Measurements from ENCODE around the gene SYT5.
"Not testable (repeated sequence)": the region's sequence is repeated elsewhere in the genome, so short reads cannot be mapped to it uniquely, and the experiment has no call there.

SYT5 gene

DNA sequence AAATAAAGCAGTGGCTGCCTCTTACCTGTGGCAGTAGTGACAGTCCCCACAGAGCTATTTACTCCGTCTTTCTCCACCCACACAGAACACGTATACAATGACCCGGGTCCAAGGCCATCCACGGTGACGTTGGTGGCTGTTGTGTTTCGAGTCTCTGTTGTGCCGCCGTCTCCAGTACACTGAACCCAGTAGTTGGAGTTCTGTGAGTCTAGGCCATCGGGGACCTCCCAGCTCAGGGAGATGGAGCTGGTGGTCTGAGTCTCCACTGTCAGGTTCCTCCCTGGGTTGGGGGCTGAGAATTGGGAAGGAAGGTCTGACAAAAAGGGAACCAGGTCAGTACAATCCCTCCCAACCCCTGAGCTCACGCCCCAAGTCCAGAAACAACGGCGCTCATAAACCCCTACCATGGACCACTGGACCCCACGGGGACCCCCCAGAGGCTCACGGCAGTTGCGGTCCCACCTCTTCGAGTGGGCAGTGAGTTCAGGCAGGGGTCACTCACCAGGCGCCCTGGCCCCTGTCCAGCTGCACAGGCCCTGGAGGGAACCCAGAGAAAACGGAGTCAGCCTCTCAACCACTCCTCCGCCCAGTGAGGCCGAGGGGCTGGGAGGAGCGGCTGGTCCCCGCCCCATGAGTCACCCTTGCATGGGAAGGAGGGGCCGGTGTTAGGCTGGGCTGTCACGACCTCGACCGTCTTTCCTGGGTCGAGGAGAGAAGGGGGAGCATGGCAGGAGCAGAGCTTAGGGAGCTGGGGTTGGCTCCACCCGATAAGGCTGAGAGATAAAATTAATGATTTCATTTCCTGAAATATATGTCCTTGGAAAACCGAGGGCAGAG, 26.8 kb upstream of the SYT5 start:
- no peak for DNase-seq

DNA sequence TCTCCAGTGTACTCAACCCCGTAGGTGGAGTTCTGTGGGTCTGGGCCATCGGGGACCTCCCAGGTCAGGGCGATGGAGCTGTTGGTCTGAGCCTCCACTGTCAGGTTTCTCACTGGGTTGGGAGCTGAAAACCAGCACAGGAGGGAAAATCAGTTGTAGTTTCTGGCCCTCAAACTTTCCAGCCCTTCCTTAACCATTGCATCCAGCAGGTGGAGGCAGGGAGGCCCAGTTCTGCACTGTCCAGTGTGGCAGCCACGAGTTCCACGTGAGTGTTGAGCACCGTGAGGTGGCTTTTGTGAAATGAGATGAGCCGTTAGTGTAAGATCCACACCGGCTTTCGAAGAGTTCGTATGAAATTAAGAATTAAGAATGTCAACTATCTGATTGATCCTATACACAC, 22.1 kb upstream of the SYT5 start:
- DNase-seq, result not testable (repeated sequence)

DNA sequence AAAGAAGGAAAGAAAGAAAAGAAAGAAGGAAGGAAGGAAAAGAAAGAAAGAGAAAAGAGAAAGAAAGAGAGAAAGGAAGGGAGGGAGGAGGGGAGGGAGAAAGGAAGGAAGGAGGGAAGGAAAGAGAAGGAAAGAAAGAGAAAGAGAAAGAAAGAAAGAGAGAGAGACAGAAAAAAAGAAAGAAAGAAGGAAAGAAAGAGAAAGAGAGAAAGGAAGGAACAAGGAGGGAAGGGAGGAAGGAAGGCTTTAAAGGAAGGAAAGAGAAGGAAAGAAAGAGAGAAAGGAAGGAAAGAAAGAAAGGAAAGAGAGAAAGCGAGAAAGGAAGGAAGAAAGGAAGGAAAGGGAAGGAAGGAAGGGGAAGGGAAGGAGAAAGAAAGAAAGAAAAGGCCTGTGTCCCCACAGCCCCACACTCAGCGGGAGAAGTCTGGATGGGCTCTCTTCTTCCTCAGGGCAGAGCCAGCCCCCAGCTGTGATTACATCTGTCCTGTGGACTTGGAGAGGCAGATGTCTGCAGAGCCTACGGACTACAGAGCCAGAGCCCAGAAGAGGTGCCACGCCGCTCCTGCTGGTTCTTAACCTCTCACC, 19.6 kb upstream of the SYT5 start:
- DNase-seq, result no peak

DNA sequence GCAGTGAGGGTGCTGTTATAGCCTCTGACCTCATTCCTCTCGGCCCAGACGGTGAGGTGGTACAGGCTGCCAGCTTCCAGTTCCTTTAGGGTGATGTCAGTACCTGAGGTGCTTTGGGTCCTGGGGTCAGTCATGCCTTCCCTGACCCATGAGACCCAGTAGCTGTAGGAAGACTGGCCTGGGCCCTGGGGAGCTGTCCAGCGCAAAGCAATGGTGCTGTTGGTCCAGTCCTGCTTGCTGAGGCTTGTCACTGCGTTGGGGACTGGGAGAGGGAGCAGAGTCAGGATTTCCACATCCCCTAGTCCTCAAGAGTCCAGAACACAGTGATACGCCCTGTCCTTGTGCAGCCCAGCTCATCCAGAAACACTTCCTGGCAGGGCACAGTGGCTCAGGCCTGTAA, 18.6 kb upstream of the SYT5 start:
- DNase-seq, result no peak

DNA sequence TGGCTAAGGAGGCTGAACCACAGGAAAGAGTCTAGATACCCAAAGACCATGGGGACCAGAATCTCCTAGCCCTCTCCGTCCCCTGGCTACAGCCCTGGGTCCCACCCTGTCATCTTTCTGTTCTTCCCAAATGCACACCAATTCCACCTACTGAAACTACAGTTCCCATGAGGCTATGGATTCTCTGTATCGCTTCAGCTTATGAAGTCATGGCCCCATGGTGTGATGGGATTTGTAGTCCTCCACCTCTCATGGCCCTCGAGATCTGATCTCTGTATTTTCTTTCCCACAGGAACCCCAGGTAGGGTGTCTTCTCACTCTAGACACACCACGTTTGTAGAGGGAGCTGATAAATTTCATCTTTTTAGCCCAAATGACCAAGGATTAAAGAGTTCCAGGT, 17.4 kb upstream of the SYT5 start:
- DNase-seq, result no peak

DNA sequence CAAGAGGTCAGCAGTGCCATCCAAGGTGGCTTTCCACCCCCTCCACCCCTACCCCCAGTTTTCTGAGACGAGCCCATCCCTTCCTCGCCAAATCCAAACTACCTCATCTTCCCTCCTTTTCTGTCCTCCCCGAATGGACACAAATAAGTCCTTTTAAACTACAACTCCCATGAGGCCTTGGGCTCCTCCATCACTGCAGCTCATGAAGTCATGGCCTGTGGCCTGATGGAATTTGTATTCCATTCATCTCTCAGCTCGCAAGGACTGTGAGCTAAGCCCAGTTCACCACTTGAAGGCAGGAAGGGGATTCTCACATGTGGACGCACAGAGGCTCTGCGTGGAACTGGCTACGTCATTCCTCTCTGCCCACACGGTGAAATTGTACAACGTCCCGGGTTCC, 16.7 kb upstream of the SYT5 start:
- no peak for DNase-seq

DNA sequence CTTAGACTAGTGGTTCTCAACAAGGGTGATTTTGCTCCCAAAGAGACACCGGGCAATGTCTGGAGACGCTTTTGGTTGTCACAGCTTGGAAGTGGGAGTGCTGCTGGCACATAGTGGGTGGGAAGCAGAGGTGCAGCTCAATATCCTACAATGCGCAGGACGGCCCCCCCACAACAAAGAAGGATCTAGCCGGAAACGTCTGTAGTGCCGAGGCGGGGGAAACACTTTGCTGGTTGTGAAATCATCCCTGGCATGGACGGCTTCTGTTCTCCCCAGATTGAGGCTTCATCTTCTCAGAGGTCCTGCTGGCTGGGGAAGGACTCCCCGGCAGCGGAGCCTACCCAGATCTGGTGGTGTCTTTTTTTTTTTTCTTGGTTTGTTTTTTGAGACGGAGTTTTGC, 13.4 kb upstream of the SYT5 start:
- no peak for DNase-seq

DNA sequence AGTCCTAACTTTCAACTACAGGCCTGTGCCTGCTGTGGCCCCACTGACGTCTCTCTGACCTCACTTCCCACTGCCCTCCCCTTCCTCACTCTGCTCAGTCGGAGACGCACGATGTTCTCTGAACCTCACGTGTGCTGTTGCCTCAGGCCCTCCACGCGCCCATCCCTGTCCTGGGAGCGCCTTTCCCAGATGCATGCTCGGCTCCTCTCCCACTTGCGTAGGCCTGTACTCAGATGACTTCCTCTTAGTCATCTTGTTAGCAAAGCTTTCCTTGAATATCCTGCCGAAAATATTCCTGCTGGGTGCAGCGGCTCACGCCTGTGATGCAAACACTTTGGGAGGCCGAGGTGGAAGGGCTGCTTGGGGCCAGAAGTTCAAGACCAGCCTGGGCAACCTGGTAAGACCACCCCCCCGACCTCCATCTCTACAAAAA, 9.3 kb upstream of the SYT5 start:
- no peak for DNase-seq

DNA sequence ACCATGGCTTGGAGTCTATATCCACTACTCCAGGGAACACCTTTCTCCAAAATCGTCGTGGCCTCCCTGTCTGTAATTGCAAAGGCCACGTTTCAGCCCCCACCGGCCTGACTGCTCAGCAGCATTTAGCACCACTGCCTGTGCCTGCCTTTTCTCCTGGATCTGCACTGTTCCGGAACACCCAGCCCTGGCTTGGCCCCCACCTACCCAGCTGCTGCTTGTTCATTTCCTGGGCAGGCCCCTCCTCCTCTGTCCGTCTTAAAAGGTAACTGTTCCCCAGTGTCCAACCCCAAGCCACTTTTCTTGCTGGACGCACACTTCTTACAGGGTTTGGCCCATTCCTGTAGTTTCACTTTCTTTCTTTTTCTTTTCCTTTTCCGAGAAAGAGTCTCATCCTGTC, 8.5 kb upstream of the SYT5 start:
- DNase-seq, result no peak

DNA sequence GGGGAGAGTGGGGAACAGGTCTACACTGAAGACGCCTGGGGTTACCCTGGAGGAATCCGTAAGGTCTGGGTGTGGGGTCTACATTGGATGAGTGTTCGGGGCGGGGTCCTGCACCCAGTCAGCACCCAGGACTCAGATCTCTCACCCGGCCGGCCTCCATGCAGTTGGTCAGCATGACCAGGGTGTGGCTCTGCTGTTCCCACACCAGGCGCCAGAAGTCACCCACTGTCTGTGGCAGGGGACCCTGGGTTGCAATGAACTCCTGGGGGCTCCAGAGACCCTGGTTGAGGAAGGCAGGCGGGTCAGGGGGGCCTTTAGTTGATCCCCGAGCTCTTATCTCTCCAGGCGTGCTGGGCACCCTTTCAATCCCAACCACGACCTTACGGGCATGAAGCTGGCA, 6.0 kb upstream of the SYT5 start:
- no peak for DNase-seq

DNA sequence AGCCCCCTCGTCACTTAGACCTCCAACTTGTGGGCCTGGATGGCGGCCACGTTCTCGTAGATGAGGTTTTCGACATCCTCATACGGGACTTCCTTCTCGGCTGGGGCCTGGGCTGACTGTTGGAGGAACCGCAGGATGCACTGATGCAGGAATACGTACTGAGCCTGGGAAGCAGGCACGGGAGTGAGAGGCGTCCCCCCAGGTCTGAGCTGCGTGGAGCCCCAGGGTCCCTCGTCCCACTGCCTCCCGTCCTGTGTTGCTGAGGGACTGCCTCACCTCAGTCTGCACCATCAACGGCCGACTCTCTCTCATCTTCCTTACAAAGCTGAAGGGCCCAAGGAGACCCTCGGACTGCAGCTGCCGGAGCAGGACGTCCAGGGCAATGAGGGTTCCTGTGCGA, 1.7 kb upstream of the SYT5 start:
- DNase-seq, result no peak

DNA sequence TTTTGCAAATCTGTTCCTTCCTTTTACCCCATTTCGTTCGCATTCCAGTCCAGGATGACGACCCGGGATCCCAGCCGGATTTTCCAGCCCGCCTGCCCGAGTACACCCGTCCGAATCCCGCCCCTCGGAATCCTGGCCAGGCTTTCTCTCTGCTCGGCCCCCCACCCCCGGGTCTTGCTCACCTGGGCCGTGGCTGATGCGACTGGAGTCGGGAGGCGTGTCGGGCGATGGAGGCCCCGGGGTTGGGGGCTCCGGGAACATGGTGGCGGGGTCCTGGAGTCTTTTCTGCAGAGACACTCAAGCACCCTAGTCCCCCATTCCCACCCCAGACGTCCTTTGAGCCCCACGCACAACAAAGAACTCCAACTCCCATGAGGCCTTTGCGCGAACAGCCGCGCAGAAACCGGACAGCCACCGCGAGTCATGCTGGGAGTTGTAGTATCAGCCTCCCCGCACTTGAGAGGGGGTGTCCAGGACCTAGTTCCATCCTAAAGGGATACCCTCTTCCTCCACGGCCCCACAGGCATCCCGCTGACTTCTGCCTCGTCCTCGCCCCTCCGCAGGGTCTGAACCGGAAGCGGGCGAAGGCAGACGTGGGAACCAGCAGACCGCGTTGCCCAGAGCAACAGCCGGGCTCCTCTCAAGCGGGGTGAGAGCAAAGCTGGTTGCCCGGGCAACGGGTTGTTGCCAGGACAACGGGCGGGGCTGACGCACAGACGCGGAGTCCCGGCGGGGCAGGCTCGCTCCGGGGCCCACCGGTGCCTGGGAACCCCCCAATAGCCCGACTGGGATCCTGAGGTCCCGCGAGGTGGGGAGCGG, 1.1 kb downstream of the SYT5 start:
- DNase-seq, result peak; percentile 88

DNA sequence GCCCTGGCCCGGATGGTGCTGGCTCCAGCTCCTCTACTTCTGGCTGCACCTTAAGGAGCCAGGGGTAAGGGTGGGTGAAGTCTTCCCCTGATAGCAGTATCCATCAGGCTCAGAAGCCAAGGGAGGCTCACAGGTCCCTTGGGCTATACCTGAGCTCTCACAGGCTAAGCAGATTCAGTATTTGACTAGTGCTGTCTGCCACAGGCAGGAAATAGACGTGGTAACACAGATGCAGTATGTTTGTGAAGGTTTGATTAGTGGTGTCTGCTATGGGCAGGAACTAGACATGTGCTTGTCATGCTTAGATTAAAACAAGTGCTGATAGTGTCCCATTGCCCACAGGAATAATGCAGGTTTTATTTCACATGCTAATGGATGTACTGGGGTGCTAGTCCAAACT, 4.0 kb downstream of the SYT5 start:
- DNase-seq, result no peak

DNA sequence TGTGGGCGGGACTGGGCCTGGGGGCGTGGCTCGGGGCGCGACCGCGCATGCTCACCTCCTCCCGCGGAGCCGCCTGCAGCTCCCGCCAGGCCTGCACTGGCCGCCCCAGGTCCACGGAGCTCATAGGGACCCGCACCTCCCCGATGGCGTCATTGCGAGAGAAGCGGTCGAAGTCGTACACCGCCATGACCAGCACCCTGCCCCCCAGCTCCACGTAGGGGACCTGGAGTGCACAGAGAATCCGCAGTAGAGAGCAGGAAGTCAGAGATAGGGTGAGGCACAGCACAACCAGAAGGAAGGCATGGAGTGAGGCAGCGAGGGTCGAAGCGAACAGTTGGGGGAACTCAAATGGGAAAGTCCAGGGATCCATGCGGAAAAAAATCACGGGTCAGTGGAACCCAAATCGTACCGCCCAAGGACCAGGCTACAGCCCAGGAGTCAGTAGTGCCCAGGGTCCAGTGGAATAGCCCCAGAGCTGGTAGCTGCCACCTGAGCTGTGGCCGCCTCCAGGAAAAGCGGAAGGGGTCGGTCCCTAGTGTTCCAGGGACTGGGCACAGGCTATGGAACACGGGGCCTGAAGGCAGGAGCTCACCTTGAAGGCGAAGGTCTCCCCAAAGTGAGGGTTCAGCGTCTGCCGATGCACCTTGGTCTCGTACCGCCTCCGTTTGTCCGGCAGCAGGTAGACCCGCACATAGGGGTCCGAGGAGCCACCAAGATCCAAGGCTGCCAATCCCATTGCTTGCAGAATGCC, 4.8 kb downstream of the SYT5 start:
- DNase-seq, result no peak

DNA sequence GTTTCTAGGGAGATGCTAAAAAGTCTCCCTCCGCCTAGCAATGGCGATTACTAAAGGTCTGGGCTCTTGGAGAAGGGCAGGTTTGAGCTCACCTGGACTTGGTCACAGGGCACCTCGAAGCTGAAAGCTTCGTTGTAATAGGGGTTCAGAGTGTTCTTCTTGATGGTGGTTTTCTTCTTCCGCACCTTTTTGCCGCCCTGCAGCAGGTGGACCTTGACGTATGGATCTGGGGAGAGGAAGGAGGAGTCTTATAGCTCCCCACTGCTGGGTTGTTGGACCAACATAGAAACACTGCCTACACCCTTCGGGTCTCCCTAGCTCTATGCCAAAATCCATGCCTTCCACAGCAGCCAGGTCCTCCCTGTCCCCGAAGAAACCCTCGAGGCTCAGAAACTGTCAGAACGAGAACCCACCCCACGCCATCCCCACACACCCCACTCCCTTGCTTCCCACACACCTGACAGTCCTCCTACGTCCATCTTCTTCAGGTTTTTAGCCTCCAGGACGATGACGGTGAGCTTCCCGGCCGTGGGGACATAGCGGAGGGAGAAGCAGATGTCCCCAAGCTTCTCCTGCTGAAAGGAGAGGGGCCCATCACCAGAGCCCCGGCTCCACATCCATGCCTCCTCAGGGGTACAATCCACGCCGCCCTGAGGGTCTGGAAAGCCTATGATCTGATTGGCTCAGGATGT, 5.5 kb downstream of the SYT5 start:
- DNase-seq, result no peak

DNA sequence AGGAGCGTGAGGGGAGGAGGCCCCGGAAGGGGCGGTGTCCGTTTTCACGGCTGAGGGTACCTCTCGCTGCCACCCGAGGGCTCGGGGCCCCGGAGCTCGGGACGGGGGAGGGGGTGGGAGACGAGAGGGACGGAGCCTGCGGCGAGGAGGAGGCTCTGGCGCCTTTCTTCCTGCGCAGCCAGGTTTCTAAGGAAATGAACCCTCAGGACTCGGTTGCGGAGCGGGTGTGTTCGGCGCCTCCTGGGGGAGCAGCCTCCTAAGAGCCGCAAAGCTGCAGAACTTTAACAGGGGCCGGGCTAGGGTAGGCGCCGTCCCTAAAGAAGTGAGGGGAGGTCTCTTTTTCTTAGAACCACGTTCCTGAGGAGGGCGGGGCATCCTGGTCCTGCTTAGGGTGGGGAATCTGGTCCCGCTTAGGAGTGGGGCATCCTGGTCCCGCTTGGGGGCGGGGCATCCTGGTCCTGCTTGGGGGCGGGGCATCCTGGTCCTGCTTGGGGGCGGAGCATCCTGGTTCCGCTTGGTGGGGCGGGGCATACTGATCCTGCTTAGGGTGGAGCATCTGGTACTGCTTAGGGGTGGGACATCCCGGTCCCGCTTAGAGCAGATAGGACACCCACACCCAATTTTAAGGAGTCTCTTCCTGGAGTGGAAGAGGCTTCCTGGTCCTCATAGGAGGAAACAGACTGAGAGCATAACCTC, 6.2 kb downstream of the SYT5 start:
- peak; percentile 31 for DNase-seq

DNA sequence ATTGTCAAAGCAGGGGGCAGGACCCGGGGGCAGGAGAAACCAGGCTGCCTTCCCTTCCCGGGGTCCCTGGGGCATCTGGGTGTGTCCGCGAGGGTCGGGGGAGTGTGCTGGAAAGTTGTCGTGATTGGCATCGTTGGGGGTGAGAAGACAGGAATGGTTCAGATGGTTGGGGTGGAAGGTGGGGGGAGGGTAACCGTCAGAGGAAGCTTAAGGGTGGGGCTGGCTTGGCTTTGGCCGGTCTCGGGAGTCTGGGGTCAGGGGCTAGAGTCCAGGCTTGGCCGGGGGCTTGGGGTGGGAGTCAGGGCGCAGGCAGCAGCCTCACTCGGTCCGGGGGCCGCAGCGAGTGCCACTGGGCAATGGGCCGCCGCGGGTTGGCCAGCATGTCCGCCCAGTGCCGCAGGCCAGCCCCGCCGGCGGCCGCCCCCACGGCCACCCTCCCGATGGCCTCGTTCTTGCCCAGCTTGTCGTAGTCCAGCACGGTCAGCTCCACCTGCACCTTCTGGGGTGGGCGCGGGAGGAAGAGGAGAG, 6.8 kb downstream of the SYT5 start:
- DNase-seq, result no peak

DNA sequence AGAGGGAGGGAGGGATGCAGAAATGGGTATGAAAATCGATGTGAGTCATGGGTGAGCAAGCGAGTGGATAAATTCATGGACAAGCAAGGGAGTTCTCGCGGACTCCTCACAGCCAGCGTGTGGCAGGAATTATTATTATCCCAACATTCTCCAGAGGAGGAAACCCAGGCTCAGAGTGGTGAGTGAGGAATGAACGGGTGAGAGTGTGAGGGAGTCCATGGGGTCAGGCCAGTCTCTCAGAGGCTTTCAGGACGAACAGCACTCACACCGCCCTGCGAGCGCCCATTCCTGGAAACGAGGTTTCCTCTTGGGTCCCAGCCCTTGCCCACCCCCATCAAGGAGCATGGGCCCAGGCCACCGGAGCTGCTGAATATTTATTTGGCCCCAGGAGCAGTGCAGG, 7.3 kb downstream of the SYT5 start:
- DNase-seq, result no peak

DNA sequence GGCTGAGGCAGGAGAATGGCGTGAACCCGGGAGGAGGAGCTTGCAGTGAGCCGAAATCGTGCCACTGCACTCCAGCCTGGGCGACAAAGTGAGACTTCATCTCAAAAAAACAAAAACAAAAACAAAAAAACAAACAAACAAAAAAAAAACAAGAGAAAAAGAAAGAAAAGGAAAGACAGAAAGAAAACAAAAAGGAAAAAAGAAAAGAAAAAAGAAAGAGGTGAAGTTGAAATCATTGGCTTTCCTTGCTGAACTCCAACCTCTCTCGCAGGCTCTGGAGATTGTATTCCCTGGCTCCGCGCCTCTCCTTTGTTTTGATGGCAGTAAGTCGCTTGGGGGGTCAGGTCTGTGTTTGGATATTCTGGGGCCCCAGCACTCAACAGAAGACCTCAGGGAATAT, 7.8 kb downstream of the SYT5 start:
- DNase-seq, result not testable (repeated sequence)

DNA sequence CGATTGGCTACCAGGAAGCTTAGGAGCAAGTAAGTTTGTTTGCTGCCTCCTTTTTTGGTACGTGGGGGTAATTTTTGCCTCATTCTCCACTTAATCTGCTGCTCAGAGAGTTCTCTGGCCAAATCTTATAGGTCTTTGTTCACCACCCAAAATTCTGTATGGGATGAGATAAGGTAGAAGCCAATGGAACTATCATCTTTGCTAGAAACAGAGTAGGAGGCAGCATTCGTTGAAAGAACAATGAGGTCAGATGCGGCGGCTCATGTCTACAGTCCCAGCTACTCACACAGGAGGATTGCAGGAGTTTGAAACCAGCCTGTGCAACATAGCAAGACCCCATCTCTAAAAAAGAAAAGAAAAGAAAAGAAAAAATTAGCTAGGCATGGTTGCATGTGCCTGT, 8.6 kb downstream of the SYT5 start:
- DNase-seq, result no peak

DNA sequence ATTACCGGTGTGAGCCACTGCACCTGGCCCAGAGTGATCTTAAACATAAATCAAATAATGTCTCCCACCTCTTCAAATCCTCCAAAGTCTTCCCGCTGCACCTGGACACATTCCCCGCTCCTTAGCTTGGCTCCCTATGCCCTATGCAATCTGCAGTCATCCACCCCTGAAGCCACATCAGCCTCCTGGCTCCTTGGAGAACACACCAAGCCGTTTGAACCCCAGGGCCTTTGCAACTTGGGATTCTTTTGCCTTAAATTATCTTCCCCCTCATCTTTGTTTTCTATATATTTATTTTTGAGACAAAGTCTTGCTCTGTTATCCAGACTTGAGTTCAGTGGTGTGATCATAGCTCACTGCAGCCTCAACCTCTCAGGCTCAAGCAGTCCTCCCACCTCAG, 11.0 kb downstream of the SYT5 start:
- no peak for DNase-seq
